ENCODE results near the gene ZNF621.
"Not testable (repeated sequence)": the region's sequence is repeated elsewhere in the genome, so short reads cannot be mapped to it uniquely, and the experiment has no call there.

GRCh38 chr3:40562482-40562881 is 37.7 kb downstream of the ZNF621 start:
- TF ChIP-seq EP300, CTCF (IDR thresholded peaks at IDR 0.05): not testable (repeated sequence)
